Diencephalon (tissue), 1 donor: ENCODE results near the gene OSGEP. TPM values are rescaled to one million over a fixed set of nuclear protein-coding genes. Genes with fewer than 3 reads are reported as not detected.

ENCODE experiments used
- small RNA-seq: library from RNA; depleted of rRNA; stranded (forward); fragments of <200 nt; gene quantifications from one replicate; pipeline ENCODE3, GENCODE V24; 2014
- total RNA-seq: library from RNA; depleted of rRNA; stranded (reverse); fragments of >200 nt; gene quantifications from one replicate; pipeline ENCODE4 v1.2.3, GENCODE V29; 2014

The OSGEP gene
- total RNA-seq = 32.8 TPM

GRCh38 chr14:20454516-20455354 lies at the start of gene OSGEP, which contains the start of gene APEX1:
TSS of gene OSGEP (minus strand) at chr14:20454812. CDS start at chr14:20454683, 129 bp downstream.
TSS of gene APEX1 (plus strand) at chr14:20455226. CDS start at chr14:20455646, 420 bp downstream.

DNA sequence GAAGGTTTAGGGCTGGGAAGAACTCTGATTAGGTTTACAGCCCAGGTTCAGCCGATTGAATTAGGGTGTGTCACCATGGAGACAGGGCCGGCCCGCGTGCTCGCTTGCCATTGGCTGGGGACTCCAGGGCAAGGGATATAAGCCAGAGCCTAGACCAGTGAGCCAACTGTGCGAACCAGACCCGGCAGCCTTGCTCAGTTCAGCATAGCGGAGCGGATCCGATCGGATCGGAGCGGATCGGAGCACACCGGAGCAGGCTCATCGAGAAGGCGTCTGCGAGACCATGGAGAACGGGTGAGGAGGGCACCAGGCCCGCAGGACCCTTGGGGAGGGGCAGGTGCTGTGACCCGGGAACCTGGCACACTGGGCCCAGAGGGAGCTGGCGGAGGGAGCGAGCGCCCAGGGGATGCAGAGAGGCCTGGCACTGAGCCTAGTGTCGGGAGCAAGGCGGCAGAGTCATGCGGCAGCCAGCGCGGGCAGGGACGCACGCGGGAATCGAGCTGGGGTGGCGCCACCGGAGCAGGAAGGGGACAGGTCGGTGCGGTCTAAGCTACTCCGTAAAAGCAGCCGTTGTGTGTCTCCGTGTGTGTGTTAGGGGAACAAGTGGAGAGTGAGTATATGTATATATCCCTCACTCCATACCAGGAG lies 14.8 kb upstream of the OSGEP start, which contains the start of gene PNP:
Gene PNP, plus strand, starts transcription at position 165 of the 648 bp plus-strand sequence. Its CDS starts 119 bp downstream, at position 284.

GRCh38 chr14:20461225-20462141 lies 6.9 kb upstream of the OSGEP start, which contains the start of gene PIP4P1:
TSS of gene PIP4P1 (minus strand) at chr14:20461434. CDS start at chr14:20461325, 109 bp downstream.

GRCh38 chr14:20435582-20436362 lies 18.8 kb downstream of the OSGEP start, which contains the start of gene KLHL33:
TSS of gene KLHL33 (minus strand) at chr14:20436166. CDS start at chr14:20435811, 355 bp downstream.

DNA sequence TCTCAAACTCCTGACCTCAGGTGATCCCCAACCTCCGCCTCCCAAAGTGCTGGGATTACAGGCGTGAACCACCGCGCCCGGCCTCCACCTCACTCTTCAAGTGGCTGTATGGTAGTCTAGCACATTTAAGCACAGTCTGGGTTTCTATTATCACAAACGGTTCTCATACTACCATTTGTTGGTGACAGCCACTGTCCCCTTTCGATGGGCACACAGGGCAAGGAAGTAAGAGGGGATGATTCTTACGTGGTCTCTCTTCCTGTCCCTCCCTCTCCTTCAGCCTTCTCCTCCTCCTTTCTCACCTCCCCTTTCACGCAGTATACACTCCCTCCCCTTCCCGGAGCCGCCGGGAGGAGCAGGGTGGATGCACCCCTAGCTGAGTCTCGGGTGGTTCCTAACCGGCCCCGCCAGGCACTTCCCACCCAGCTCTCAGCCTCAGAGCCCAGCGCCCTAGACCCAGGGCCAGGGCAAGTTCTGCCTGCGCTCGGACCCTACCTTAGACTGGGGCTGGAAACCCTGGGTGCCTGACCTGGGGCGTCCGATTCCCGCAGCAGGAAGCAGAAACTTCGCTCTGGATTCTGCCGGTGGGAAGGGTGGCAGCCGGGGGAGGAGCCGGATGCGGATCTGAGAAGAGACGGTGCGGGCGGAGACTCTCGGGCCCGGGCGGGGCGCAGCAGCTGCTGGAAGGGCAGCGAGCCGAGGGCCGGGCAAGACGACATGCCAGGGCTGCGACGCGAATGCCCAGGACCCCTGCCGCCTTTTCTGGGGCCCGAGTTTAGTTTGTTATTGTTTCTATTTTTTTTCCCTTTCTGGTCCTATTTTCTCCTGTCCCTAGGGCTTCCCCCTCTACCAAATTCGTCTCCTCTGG lies 41.5 kb downstream of the OSGEP start, which contains the start of gene TEP1:
Gene TEP1, minus strand, starts transcription at position 626 of the 868 bp plus-strand sequence. CDS start 5,062 bp downstream, outside the sequence.

Small RNA genes within 50 kb of the gene (small RNA-seq; reads per million reads assigned to genes)
- 0.18 reads per million for gene RNA5SP382

Other genes with a start within 250 kb of the OSGEP start
- not detected for gene OR11H6, start 231.1 kb downstream of the OSGEP start, total RNA-seq
- not detected for gene OR11H7, start 225.8 kb downstream of the OSGEP start, total RNA-seq
- gene OR11H4, start 215.5 kb downstream of the OSGEP start, total RNA-seq = not detected
- gene TTC5, start 148.9 kb downstream of the OSGEP start, total RNA-seq = 33.4 TPM
- gene CCNB1IP1, start 121.5 kb downstream of the OSGEP start, total RNA-seq = 66.4 TPM
- gene PARP2, start 111.2 kb downstream of the OSGEP start, total RNA-seq = 22.1 TPM
- 8.8 TPM for gene TEP1, start 41.3 kb downstream of the OSGEP start, total RNA-seq
- 0.23 TPM for gene KLHL33, start 18.6 kb downstream of the OSGEP start, total RNA-seq
- 53.3 TPM for gene APEX1, start 414 bp upstream of the OSGEP start, total RNA-seq
- 29.5 TPM for gene PIP4P1, start 6.6 kb upstream of the OSGEP start, total RNA-seq
- gene PNP, start 14.6 kb upstream of the OSGEP start, total RNA-seq = 12.7 TPM
- not detected for gene RNASE10, start 50.7 kb upstream of the OSGEP start, total RNA-seq
- not detected for gene RNASE9, start 106.2 kb upstream of the OSGEP start, total RNA-seq
- gene RNASE11, start 133.2 kb upstream of the OSGEP start, total RNA-seq = not detected
- not detected for gene RNASE12, start 136.6 kb upstream of the OSGEP start, total RNA-seq
- gene OR6S1, start 186.9 kb upstream of the OSGEP start, total RNA-seq = not detected
- gene RNASE4, start 229.7 kb upstream of the OSGEP start, total RNA-seq = 1.2 TPM
- 0.92 TPM for gene ANG, start 234.0 kb upstream of the OSGEP start, total RNA-seq